ENCODE measurements around the gene ANO1. TPM values are rescaled to one million over a fixed set of nuclear protein-coding genes. Genes with fewer than 3 reads are reported as not detected.

The ANO1 gene
- total RNA-seq, 1 donor from 2014 or later, result 3.8 TPM

GRCh38 chr11:70164705-70165104 lies 86.6 kb downstream of the ANO1 start:
- DNase-seq (ENCODE audit: low spot score), result no peak
- Mint-ChIP-seq H3K27me3 (ENCODE audit: unreplicated experiment) (no peaks in the 10 kb centered on the region), H3K4me3 (ENCODE audit: unreplicated experiment) (no peak overlapping the region), H3K36me3 (ENCODE audit: low read depth, unreplicated experiment) (no peaks in the 10 kb centered on the region), H3K27ac (ENCODE audit: unreplicated experiment) (no peak overlapping the region), H3K4me1 (ENCODE audit: unreplicated experiment) (no peaks in the 10 kb centered on the region), H3K9me3 (ENCODE audit: unreplicated experiment) (no peaks in the 10 kb centered on the region)
- no peak for TF ChIP-seq CTCF (IDR thresholded peaks at IDR 0.05; ENCODE audit: unreplicated experiment)

GRCh38 chr11:70167120-70167519 lies 89.0 kb downstream of the ANO1 start:
- no peak overlapping the region for H3K27ac Mint-ChIP-seq (ENCODE audit: unreplicated experiment)
- H3K9me3 Mint-ChIP-seq (ENCODE audit: unreplicated experiment), result no peaks in the 10 kb centered on the region
- no peak for DNase-seq (ENCODE audit: low spot score)
- H3K4me3 Mint-ChIP-seq (ENCODE audit: unreplicated experiment), result no peak overlapping the region
- no peaks in the 10 kb centered on the region for H3K4me1 Mint-ChIP-seq (ENCODE audit: unreplicated experiment)
- no peaks in the 10 kb centered on the region for H3K27me3 Mint-ChIP-seq (ENCODE audit: unreplicated experiment)
- no peak for TF ChIP-seq CTCF (IDR thresholded peaks at IDR 0.05; ENCODE audit: unreplicated experiment)
- H3K36me3 Mint-ChIP-seq (ENCODE audit: low read depth, unreplicated experiment), result no peaks in the 10 kb centered on the region

GRCh38 chr11:70167723-70168404 lies 89.7 kb downstream of the ANO1 start:
- no peaks in the 10 kb centered on the region for H3K9me3 Mint-ChIP-seq (ENCODE audit: unreplicated experiment)
- no peaks in the 10 kb centered on the region for H3K4me1 Mint-ChIP-seq (ENCODE audit: unreplicated experiment)
- no peak overlapping the region for H3K27ac Mint-ChIP-seq (ENCODE audit: unreplicated experiment)
- TF ChIP-seq CTCF (IDR thresholded peaks at IDR 0.05; ENCODE audit: unreplicated experiment), result no peak
- no peak for DNase-seq (ENCODE audit: low spot score)
- no peaks in the 10 kb centered on the region for H3K36me3 Mint-ChIP-seq (ENCODE audit: low read depth, unreplicated experiment)
- no peak overlapping the region for H3K4me3 Mint-ChIP-seq (ENCODE audit: unreplicated experiment)
- no peaks in the 10 kb centered on the region for H3K27me3 Mint-ChIP-seq (ENCODE audit: unreplicated experiment)

- H3K4me1 Mint-ChIP-seq (ENCODE audit: unreplicated experiment), result no peaks in the 10 kb centered on the region
- H3K27me3 Mint-ChIP-seq (ENCODE audit: unreplicated experiment), result no peaks in the 10 kb centered on the region
- no peaks in the 10 kb centered on the region for H3K9me3 Mint-ChIP-seq (ENCODE audit: unreplicated experiment)
- H3K4me3 Mint-ChIP-seq (ENCODE audit: unreplicated experiment), result no peak overlapping the region
- H3K27ac Mint-ChIP-seq (ENCODE audit: unreplicated experiment), result no peak overlapping the region
- no peak for TF ChIP-seq CTCF (IDR thresholded peaks at IDR 0.05; ENCODE audit: unreplicated experiment)
- H3K36me3 Mint-ChIP-seq (ENCODE audit: low read depth, unreplicated experiment), result no peaks in the 10 kb centered on the region
- DNase-seq (ENCODE audit: low spot score), result no peak
These were observed 90.3 kb downstream of the ANO1 start for GRCh38 chr11:70168405-70168754.

- Mint-ChIP-seq H3K27ac (ENCODE audit: unreplicated experiment) (no peak overlapping the region), H3K9me3 (ENCODE audit: unreplicated experiment) (no peaks in the 10 kb centered on the region)
These were observed 91.0 kb downstream of the ANO1 start for GRCh38 chr11:70169127-70169526.

More at GRCh38 chr11:70169127-70169526, 91.0 kb downstream of the ANO1 start:
- Mint-ChIP-seq H3K27me3 (ENCODE audit: unreplicated experiment) (no peaks in the 10 kb centered on the region), H3K4me1 (ENCODE audit: unreplicated experiment) (no peaks in the 10 kb centered on the region), H3K4me3 (ENCODE audit: unreplicated experiment) (no peak overlapping the region), H3K36me3 (ENCODE audit: low read depth, unreplicated experiment) (no peaks in the 10 kb centered on the region)
- DNase-seq (ENCODE audit: low spot score), result no peak
- TF ChIP-seq CTCF (IDR thresholded peaks at IDR 0.05; ENCODE audit: unreplicated experiment), result no peak

All from endothelial cell (in vitro differentiated cells).